ENCODE data around the gene DAGLA.
"Not testable (repeated sequence)": the region's sequence is repeated elsewhere in the genome, so short reads cannot be mapped to it uniquely, and the experiment has no call there.

Gene DAGLA

DNA sequence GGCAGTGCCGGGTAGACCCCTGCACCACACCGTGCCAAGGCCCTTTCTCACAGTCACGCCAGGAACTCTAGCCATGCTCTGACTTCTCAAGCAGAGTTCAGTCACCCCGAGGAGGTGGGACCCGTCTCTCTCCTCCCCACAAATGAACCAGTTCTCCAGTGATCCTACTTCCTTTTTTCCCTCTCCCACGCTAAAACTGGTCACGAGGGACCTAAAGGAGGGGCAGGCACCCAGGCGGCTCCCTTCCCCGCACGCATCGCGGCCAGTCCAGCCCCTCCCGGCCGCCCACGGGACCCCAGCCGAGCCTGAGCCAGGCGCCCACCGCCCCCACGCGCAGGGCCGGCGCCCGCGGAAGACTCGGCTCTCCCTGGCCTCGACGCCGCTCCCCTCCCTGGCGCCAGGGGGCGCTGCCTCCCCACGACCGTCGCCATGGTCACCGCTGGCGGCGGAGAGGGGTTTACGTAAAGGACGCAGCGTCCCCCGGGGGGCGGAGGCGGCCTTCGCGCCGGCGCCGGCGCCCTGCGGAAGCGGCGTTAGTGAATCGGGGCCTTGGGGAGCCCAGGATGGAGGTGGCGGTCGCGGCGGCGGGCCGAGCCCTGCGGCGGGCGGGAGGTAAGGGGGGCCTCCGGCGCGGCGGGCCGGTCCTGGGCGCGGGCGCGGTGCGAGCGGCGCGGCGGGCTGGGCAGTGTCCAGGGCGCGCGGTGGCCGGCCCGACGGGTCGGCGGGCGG, at the start of gene DAGLA:
Gene DAGLA (plus strand): TSS at position 499 of the 729 bp plus-strand sequence. CDS start 39,765 bp downstream, outside the sequence.
- DNase-seq, result no peak

- no peak for DNase-seq
Observed at GRCh38 chr11:61632096-61632495, 48.1 kb upstream of the DAGLA start.

- DNase-seq, result no peak
Observed at GRCh38 chr11:61635304-61635703, 44.9 kb upstream of the DAGLA start.

GRCh38 chr11:61635787-61636186, 44.4 kb upstream of the DAGLA start:
- DNase-seq, result no peak

DNA sequence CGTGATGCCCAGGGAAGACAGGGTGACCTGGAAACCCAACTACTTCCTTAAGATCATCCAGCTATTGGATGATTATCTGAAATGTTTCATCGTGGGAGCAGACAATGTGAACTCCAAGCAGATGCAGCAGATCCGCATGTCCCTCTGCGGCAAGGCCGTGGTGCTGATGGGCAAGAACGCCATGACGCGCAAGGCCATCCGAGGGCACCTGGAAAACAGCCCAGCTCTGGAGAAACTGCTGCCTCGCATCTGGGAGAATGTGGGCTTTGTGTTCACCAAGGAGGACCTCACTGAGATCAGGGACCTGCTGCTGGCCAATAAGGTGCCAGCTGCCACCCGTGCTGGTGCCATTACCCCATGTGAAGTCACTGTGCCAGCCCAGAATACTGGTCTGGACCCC, 43.5 kb upstream of the DAGLA start:
- no peak for DNase-seq

- DNase-seq, result no peak
Observed at GRCh38 chr11:61637277-61637676, 42.9 kb upstream of the DAGLA start.

DNA sequence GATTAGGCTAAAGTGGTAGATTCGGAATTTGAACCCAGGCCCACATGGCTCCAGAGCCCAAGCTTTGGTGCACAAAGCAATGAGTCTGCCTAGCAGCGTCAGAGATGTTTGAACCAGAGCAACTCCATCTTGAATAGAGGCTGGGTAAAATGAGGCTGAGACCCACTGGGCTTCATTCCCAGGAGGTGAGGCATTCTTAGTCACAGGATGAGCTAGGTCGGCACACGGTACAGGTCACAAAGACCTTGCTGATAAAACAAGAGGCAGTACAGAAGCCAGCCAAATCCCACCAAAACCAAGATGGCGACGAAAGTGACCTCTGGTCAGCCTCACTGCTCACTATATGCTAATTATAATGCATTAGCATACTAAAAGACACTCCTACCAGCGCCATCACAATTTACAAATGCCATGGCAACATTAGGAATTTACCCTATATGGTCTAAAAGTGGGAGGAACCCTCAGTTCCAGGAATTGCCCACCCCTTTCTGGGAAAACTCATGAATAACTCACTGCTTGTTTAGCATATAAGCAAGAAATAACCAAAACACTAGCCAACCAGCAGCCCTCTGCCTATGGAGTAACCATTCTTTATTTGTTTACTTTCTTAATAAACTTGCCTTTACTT, 40.3 kb upstream of the DAGLA start:
- DNase-seq, result no peak

GRCh38 chr11:61642162-61642561, 38.0 kb upstream of the DAGLA start:
- DNase-seq, result no peak

GRCh38 chr11:61645179-61645868, 34.9 kb upstream of the DAGLA start:
- DNase-seq, result no peak

- DNase-seq, result no peak
Observed at GRCh38 chr11:61647529-61647928, 32.7 kb upstream of the DAGLA start.

DNA sequence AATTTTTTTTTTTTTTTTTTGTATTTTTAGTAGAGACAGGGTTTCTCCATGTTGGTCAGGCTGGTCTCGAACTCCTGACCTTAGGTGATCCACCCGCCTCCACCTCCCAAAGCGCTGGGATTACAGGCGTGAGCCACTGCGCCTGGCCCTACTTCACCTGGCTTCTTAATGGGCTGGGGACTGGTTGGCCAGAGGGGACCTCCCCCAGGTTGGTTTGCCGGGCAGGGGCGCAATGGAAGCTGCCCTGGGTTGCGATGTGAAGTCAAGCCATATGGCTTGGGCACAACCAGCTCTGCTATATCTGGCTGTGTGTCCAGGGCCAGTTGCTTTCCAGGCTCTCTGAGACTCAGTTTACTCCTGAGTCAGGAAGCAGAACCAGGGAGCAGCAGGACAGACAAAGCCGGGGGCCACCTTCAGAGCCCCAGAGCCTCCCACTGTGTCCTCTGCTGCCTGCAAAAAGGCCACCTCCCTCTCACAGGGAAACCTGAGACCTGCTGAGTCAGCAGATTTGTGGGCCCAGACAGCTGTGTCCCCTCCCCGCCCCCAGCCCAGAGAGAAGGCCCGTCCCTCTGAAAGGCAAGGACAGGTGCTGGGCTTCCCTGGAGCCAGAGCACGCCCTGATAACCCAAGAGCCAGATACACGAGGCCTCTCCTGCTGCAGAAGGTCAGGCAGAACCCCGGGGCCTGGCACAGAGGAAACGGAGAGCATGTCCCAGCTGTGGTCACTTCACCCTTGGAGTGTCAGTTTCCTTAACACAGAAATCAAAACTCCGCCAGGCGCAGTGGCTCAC, 29.2 kb upstream of the DAGLA start:
- no peak for DNase-seq

DNA sequence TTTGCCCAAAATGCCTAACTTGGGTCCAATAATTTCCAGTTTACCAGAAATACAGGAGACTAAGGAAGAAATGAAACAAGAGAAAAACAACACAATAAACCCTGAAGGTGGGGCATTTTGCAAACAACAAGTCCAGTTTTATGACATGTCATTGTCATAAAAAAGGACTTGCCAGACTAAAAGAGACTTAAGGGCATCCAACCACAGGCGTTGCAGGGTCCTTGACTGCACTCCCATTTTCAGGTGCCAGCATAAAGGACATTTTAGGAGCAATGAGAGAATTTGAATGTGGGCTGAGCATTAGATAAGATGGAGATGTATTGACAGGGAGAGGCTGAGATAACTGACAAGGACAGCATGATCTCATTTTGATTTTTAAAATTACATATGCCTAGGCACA, 28.1 kb upstream of the DAGLA start:
- no peak for DNase-seq

- DNase-seq, result peak; percentile 85
Observed at GRCh38 chr11:61654397-61654829, 25.8 kb upstream of the DAGLA start.

DNA sequence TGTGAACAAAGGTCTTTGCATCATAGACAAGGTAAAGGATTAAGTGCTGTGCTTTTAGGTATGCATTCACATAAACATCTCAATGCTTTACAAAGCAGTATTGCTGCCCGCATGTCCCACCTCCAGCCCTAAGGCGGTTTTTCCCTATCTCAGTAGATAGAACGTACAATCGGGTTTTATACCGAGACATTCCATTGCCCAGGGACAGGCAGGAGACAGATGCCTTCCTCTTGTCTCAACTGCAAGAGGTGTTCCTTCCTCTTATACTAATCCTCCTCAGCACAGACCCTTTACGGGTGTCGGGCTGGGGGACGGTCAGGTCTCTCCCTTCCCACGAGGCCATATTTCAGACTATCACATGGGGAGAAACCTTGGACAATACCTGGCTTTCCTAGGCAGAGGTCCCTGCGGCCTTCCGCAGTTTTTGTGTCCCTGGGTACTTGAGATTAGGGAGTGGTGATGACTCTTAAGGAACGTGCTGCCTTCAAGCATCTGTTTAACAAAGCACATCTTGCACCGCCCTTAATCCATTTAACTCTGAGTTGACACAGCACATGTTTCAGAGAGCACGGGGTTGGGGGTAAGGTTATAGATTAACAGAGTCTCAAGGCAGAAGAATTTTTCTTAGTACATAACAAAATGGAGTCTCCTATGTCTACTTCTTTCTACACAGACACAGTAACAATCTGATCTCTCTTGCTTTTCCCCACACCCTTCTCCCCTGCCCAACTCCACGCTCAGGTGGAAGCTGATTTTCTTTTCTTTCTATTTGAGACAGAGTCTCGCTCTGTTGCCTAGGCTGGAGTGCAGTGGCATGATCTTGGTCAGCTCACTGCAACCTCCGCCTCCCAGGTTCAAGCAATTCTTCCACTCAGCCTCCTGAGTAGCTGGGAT, 24.7 kb upstream of the DAGLA start:
- DNase-seq, result not testable (repeated sequence)

- DNase-seq, result no peak
Observed at GRCh38 chr11:61656347-61657077, 23.7 kb upstream of the DAGLA start.

DNA sequence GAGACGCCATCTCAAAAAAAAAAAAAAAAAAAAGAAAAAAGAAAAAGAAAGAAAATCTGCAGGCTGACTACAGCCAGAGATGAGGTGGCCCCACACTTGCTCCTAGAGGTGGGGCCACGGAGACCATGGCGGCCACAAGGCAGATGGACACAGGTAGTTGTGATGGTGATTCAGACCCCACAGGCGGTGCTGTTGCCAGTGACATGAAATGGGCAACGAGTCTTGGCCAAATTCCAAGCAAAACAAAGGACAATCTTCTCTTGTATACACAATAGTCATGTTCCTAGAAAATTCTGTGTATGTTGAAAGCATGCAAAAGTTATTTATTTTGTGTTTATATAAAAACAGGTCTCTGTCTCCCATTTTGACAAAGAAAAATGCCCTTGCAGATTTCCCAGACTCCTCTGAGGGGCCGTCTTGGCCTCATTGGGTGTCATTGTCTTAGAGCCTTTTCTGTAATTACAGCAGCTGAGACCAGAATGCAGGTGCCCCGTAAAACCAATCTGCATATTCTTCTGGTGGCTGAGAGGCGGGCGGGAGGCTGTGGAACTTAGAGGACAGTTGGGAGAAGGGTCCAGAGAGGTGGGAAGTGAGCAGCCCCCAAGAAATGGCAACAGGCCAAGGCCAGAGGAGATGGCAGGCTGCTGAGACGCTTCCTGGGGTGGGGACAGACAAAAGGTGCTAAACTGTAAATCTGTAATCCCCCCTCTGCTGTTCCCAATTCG, 22.5 kb upstream of the DAGLA start:
- no peak for DNase-seq

- DNase-seq, result no peak
Observed at GRCh38 chr11:61659413-61660196, 20.6 kb upstream of the DAGLA start.

DNA sequence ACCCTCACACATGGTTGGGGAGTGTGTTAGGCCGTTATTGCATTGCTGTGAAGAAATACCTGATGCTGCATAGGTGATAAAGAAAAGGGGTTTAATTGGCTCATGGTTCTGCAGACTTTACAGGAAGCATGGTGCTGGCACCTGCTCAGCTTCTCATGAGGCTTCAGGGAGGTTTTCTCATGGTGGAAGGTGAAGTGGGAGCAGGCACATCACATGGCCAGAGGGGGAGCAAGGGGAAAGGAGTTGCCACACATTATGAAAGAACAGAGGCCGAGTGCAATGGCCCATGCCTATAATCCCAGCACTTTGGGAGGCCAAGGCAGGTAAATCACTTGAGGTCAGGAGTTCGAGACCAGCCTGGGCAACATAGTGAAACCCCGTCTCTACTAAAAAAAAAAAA, 19.2 kb upstream of the DAGLA start:
- not testable (repeated sequence) for DNase-seq

GRCh38 chr11:61666684-61667297, 13.4 kb upstream of the DAGLA start:
- DNase-seq, result no peak

All from GF-D8 (cell line).